SK-N-SH treated with all-trans-retinoic acid at 6 μM for 48 hours (cell line): ENCODE results near the gene FUBP1.

Experiments used
- ATAC-seq: fragments of 200-7000 bp; cut with Tn5 transposase; 3 replicates; pipeline ENCODE4 v1.9.1; 2020; ENCODE audit warnings: mild to moderate bottlenecking, moderate library complexity
- ARNTL ChIP-seq: fragments of 450-650 bp; formaldehyde crosslinking; IDR thresholded peaks from 2 replicates; pipeline ENCODE4 v1.5.0; 2020; ENCODE audit warnings: low read depth, mild to moderate bottlenecking, moderate library complexity, borderline replicate concordance
- BACH2 ChIP-seq: fragments of 250-450 bp; sonication (Bioruptor Pico); IDR thresholded peaks from 2 replicates; pipeline ENCODE4 v1.9.0; 2021; ENCODE audit warnings: mild to moderate bottlenecking, borderline replicate concordance
- CREB5 ChIP-seq: fragments of 250-450 bp; sonication (Bioruptor Pico); IDR thresholded peaks from 2 replicates; pipeline ENCODE4 v1.5.1; 2020; ENCODE audit warnings: low read depth, mild to moderate bottlenecking, moderate library complexity
- CSDC2 ChIP-seq: fragments of 250-450 bp; sonication (Bioruptor Pico); IDR thresholded peaks from 2 replicates; pipeline ENCODE4 v1.5.0; 2020; ENCODE audit warnings: mild to moderate bottlenecking, moderate library complexity
- CSRNP3 ChIP-seq: fragments of 250-450 bp; sonication (Bioruptor Pico); IDR thresholded peaks from 2 replicates; pipeline ENCODE4 v1.5.1; 2021; ENCODE audit warnings: mild to moderate bottlenecking, moderate library complexity
- ESRRG ChIP-seq: fragments of 250-450 bp; sonication (Bioruptor Pico); IDR thresholded peaks from 2 replicates; pipeline ENCODE4 v1.6.1; 2021; ENCODE audit warnings: mild to moderate bottlenecking
- GLIS3 ChIP-seq: fragments of 250-450 bp; sonication (Bioruptor Pico); IDR thresholded peaks from 2 replicates; pipeline ENCODE4 v1.5.0; 2020; ENCODE audit warnings: mild to moderate bottlenecking, moderate library complexity
- ISL1 ChIP-seq: fragments of 250-450 bp; sonication (Bioruptor Pico); IDR thresholded peaks from 2 replicates; pipeline ENCODE4 v2.1.2; 2022; ENCODE audit warnings: mild to moderate bottlenecking, moderate library complexity
- OSR1 ChIP-seq: fragments of 250-450 bp; sonication (Bioruptor Pico); IDR thresholded peaks from 2 replicates; pipeline ENCODE4 v1.8.0; 2022; ENCODE audit warnings: moderate library complexity, mild to moderate bottlenecking, inconsistent platforms
- POU6F1 ChIP-seq: fragments of 250-450 bp; sonication (Bioruptor Pico); IDR thresholded peaks from 2 replicates; pipeline ENCODE4 v1.8.0; 2021; ENCODE audit warnings: low read depth, mild to moderate bottlenecking, moderate library complexity, borderline replicate concordance
- PPARA ChIP-seq: fragments of 250-450 bp; sonication (Bioruptor Pico); IDR thresholded peaks from 2 replicates; pipeline ENCODE4 v1.5.0; 2020; ENCODE audit warnings: mild to moderate bottlenecking, borderline replicate concordance
- SNAI2 ChIP-seq: fragments of 250-450 bp; sonication (Bioruptor Pico); IDR thresholded peaks from 2 replicates; pipeline ENCODE4 v1.5.0; 2020; ENCODE audit warnings: mild to moderate bottlenecking, moderate library complexity
- TCF4 ChIP-seq: fragments of 250-450 bp; sonication (Bioruptor Pico); IDR thresholded peaks from 2 replicates; pipeline ENCODE4 v1.8.0; 2021; ENCODE audit warnings: mild to moderate bottlenecking, moderate library complexity, borderline replicate concordance
- TOX ChIP-seq: fragments of 250-450 bp; sonication (Bioruptor Pico); IDR thresholded peaks from 2 replicates; pipeline ENCODE4 v1.8.0; 2021; ENCODE audit warnings: mild to moderate bottlenecking, moderate library complexity, borderline replicate concordance
- ZC3H10 ChIP-seq: fragments of 250-450 bp; sonication (Bioruptor Pico); IDR thresholded peaks from 2 replicates; pipeline ENCODE4 v1.5.1; 2021; ENCODE audit warnings: mild to moderate bottlenecking, moderate library complexity
- ZFP3 ChIP-seq: fragments of 250-450 bp; sonication (Bioruptor Pico); IDR thresholded peaks from 2 replicates; pipeline ENCODE4 v1.5.0; 2020; ENCODE audit warnings: mild to moderate bottlenecking, moderate library complexity
- ZFP30 ChIP-seq: fragments of 450-650 bp; formaldehyde crosslinking; IDR thresholded peaks from 2 replicates; pipeline ENCODE4 v1.5.0; 2022; ENCODE audit warnings: mild to moderate bottlenecking, moderate library complexity
- ZNF565 ChIP-seq: fragments of 450-650 bp; formaldehyde crosslinking; conservative IDR thresholded peaks from 2 replicates; pipeline ENCODE4 v1.5.0; 2020; ENCODE audit warnings: low read depth, mild to moderate bottlenecking, moderate library complexity
- ZNF70 ChIP-seq: fragments of 450-650 bp; formaldehyde crosslinking; IDR thresholded peaks from 2 replicates; pipeline ENCODE4 v1.5.0; 2020; ENCODE audit warnings: mild to moderate bottlenecking, moderate library complexity
- ZNF8 ChIP-seq: fragments of 450-650 bp; formaldehyde crosslinking; IDR thresholded peaks from 2 replicates; pipeline ENCODE4 v1.5.0; 2020; ENCODE audit warnings: mild to moderate bottlenecking, moderate library complexity

Gene FUBP1

GRCh38 chr1:78007677-78008341, 28.9 kb upstream of the FUBP1 start:
- no peak for ATAC-seq
- TF ChIP-seq GLIS3: no peak
- TF ChIP-seq ZFP3: no peak
- no peak for TF ChIP-seq TCF4 (CRISPR knock-in tag)
- no peak for TF ChIP-seq OSR1 (CRISPR knock-in tag)
- no peak for TF ChIP-seq POU6F1 (CRISPR knock-in tag)
- no peak for TF ChIP-seq CREB5

GRCh38 chr1:78006521-78006920, 27.6 kb upstream of the FUBP1 start:
- ATAC-seq: no peak
- TF ChIP-seq ARNTL (CRISPR knock-in tag) (no peak), ZFP3 (no peak), POU6F1 (CRISPR knock-in tag) (no peak), ZNF70 (CRISPR knock-in tag) (no peak), BACH2 (CRISPR knock-in tag) (no peak), ZFP30 (no peak), GLIS3 (no peak), ZNF8 (no peak), CSRNP3 (no peak), OSR1 (CRISPR knock-in tag) (no peak), PPARA (no peak)

GRCh38 chr1:78005755-78006154, 26.9 kb upstream of the FUBP1 start:
- TF ChIP-seq ESRRG (CRISPR knock-in tag): no peak
- peak; percentile 74 for TF ChIP-seq CREB5
- peak; percentile 52 for TF ChIP-seq ISL1 (CRISPR knock-in tag)
- no peak for TF ChIP-seq ZC3H10 (CRISPR knock-in tag)
- no peak for TF ChIP-seq ZNF565 (CRISPR knock-in tag)
- no peak for TF ChIP-seq GLIS3
- no peak for TF ChIP-seq CSDC2 (CRISPR knock-in tag)
- ATAC-seq: peak; percentile 60

- no peak for TF ChIP-seq ZFP30
- TF ChIP-seq TOX (CRISPR knock-in tag): no peak
- no peak for TF ChIP-seq ARNTL (CRISPR knock-in tag)
- TF ChIP-seq CSDC2 (CRISPR knock-in tag): no peak
- TF ChIP-seq GLIS3: no peak
- TF ChIP-seq ZNF565 (CRISPR knock-in tag): no peak
- TF ChIP-seq SNAI2 (CRISPR knock-in tag): no peak
- ATAC-seq: no peak
These were observed 26.5 kb upstream of the FUBP1 start for GRCh38 chr1:78005448-78005722.
